Measurements from ENCODE around the gene CHRND. TPM values are rescaled to one million over a fixed set of nuclear protein-coding genes. Genes with fewer than 3 reads are reported as not detected.

The CHRND gene
- total RNA-seq, 1 donor from 2014 or later, result not detected

DNA sequence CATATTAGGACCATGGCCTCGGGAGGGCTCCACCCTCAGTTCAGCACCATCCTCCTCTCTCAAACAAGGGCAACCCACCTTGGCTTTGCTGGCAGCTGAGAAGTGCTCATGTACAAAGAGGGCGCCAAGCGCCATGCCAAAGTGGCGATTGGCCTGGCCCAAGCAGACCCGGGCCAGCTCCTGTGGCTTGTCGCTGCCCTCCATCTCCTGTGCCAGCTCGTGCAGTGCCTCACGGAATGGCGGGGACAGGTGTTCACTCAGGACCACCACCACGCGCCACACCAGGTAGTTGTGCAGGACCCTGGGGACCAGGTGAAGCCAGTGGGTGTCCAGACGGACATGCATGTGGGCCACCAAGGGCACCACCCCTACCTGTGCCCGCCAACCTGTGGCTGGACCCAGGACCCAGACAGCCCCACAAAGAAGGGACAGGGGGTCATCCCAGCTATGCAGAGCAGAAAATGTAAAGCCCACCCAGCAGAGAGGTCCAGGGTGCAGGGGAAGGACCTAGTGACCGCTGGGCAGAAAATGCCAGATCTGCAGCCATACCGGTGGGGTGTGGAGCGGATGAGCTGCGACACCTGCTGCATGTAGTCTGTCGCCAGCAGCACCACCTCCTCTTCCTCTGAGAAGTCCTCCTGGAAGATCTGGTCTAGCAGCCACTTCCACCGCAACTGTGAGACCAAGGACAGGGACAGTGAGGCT lies 41.9 kb upstream of the CHRND start:
- ATAC-seq, result no peak
- intact Hi-C loops (cut with DNase I), result no loop called here
- Histone ChIP-seq H3K9me3 (no peaks in the 10 kb centered on the region), H3K4me1 (peaks cover 5% of the 10 kb centered on the region), H3K4me3 (no peak overlapping the region), H3K27ac (no peak overlapping the region), H3K36me3 (no peaks in the 10 kb centered on the region), H3K27me3 (peaks cover 52% of the 10 kb centered on the region)
- peak; percentile 51 for DNase-seq
- TF ChIP-seq, protein P1, sequence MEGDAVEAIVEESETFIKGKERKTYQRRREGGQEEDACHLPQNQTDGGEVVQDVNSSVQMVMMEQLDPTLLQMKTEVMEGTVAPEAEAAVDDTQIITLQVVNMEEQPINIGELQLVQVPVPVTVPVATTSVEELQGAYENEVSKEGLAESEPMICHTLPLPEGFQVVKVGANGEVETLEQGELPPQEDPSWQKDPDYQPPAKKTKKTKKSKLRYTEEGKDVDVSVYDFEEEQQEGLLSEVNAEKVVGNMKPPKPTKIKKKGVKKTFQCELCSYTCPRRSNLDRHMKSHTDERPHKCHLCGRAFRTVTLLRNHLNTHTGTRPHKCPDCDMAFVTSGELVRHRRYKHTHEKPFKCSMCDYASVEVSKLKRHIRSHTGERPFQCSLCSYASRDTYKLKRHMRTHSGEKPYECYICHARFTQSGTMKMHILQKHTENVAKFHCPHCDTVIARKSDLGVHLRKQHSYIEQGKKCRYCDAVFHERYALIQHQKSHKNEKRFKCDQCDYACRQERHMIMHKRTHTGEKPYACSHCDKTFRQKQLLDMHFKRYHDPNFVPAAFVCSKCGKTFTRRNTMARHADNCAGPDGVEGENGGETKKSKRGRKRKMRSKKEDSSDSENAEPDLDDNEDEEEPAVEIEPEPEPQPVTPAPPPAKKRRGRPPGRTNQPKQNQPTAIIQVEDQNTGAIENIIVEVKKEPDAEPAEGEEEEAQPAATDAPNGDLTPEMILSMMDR (IDR thresholded peaks at IDR 0.05), result no peak

DNA sequence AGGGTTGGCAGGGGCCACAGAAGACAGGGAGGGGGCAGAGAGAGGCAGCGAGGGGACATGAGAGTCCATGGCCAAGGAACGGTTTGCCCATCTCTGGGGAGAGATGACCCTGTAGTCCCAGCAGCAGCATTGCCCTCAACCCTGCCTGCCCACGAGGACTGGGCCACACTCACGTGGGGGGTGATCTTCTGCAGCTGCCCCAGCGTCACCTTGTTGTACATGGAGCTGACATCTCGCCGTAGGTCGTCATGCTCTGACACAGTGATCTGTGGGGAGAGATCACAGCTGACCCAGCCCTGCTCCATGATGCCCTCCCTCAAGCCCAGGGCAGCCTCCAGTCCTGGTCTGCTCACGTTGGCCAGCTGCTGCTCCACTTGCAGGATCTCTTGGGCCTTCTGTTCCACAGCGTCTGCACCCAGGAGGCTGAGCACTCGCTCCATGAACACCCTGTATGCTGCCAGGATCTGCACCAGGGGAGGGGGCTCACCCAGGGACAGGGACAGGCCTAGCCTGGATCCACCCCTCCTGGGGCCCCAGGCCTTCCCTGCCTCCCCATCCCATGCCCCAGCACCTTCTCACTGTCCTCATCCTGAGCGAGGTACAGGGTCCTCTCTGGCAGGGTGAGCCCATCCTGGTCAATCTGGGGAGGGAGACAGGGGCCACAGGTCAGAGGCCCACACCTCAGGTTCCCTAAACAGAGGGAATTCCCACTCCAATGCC lies 41.2 kb upstream of the CHRND start:
- no peak overlapping the region for H3K27ac ChIP-seq
- ATAC-seq, result no peak
- peaks cover 5% of the 10 kb centered on the region for H3K4me1 ChIP-seq
- intact Hi-C loops (cut with DNase I), result no loop called here
- H3K9me3 ChIP-seq, result no peaks in the 10 kb centered on the region
- DNase-seq, result peak; percentile 55
- TF ChIP-seq, protein P1 (IDR thresholded peaks at IDR 0.05), result no peak
- H3K4me3 ChIP-seq, result no peak overlapping the region
- peaks cover 54% of the 10 kb centered on the region for H3K27me3 ChIP-seq
- no peaks in the 10 kb centered on the region for H3K36me3 ChIP-seq

DNA sequence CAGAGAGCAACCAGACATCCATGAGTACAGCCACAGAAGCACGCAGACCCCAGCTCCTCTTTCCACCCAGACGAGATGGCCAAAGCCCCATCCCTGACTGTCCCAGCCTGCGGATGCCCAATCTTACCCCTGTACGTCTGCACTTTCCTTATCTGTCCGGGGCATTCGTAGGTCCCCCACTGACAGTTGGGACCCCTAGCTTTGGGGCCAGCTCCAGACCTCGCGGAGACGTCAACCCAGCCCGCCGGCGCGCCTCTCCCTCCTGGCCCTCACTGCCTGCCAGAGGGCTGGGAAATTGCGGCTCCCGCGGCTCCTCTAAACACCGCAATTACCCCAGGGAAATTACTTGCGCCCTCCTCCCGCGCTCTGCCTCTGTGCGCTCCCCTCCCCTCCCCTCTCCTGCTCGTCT lies 40.6 kb upstream of the CHRND start:
- TF ChIP-seq, protein P1 (IDR thresholded peaks at IDR 0.05), result no peak
- Histone ChIP-seq H3K27me3 (peaks cover 54% of the 10 kb centered on the region), H3K9me3 (no peaks in the 10 kb centered on the region), H3K4me1 (peaks cover 5% of the 10 kb centered on the region), H3K36me3 (no peaks in the 10 kb centered on the region), H3K27ac (no peak overlapping the region), H3K4me3 (no peak overlapping the region)
- no peak for ATAC-seq
- intact Hi-C loops (cut with DNase I), result no loop called here
- DNase-seq, result peak; percentile 45

DNA sequence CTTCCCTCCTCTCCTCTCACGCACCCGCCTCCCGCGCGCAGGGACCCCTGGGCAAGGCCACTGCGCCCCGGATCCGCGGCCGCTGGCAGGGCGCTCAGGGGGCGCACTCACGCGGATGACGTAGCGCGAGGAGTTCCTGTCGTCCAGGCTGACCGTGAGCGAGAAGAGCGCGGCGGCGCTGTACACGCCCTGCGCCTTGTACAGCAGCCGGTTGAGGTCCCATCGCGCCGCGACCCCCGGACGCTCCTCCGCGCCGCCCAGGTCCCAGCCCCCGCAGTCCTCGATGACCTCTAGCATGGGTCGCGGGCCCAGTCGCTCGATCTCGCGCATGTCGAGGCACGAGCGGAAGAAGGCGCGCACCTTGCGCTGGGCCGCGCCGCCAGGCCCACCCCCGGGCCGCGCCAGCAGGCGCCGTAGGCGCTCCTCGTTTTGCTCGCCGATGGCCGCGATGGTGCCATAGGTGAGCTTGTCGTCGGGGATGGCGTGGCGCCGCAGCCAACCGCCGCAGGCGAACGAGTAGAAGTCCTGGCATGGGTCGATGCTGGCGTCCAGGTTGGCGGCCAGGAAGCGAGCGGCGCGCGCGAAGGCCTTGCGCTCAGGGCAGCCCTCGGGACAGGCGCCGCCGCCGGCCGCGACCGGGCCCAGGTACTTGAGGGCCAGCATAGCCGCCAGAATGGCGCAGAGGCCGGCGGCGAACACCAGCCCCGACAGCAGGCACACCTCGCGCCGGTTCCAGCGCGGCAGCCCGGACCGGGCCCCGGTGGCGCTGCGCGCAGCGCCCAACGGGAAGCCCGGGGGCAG lies 40.0 kb upstream of the CHRND start:
- Histone ChIP-seq H3K27me3 (peaks cover 54% of the 10 kb centered on the region), H3K36me3 (no peaks in the 10 kb centered on the region), H3K4me3 (no peak overlapping the region), H3K9me3 (no peaks in the 10 kb centered on the region), H3K27ac (no peak overlapping the region), H3K4me1 (peaks cover 5% of the 10 kb centered on the region)
- ATAC-seq (no peak), DNase-seq (peak; percentile 61)
- intact Hi-C loops (cut with DNase I), result no loop called here
- TF ChIP-seq, protein P1 (IDR thresholded peaks at IDR 0.05), result no peak

DNA sequence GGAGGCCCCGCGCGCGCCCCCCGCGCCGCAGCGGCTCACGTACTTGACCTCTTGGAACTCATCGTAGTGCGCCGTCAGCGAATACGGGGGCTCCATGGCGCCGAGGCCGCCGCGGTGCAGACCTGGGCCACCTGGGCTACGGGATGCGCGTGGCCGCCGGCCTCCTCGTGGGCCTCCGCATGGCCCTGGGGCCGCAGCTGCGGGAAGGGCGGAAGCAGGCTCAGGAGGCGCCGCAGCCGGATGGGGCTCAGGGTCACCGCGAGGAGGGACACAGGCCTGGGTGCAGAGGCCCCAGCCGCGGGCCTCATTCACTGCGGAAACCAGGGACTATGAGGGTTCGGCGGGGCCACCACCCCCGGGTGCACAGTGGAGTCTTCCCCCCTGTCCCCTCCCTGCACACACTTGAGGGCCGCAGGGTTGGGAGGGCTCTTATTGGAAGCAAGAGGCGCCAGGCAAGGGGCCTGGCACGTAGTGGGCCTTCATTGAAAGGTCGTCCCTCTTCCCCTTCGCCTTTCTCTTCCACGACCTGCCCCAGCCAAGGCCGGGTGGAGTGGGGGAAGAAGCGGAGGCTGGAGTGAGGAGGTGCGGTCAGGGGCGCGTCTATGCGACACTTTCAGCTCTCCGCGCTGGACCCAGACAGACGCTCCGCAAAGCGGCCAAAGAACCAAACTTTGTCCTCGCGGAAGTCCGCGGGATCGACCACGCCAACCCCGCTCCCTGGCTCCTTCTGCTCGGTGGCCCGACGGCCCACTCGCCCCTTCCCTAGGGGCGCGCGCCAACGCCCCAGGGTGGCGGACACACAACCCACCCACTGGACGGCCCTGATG lies 39.2 kb upstream of the CHRND start:
- DNase-seq (peak; percentile 51), ATAC-seq (no peak)
- no peak overlapping the region for H3K4me3 ChIP-seq
- peaks cover 5% of the 10 kb centered on the region for H3K4me1 ChIP-seq
- no peak overlapping the region for H3K27ac ChIP-seq
- no peaks in the 10 kb centered on the region for H3K36me3 ChIP-seq
- TF ChIP-seq, protein P1 (IDR thresholded peaks at IDR 0.05), result no peak
- peaks cover 54% of the 10 kb centered on the region for H3K27me3 ChIP-seq
- no peaks in the 10 kb centered on the region for H3K9me3 ChIP-seq
- intact Hi-C loops (cut with DNase I), result no loop called here
